Gastroesophageal sphincter (tissue), 3 donors: ENCODE data around the gene NLRX1.

Experiments
- POLR2A ChIP-seq, 2 donors: fragments of 450-650 bp; IDR thresholded peaks; one replicate each; pipeline ENCODE4 v1.6.1; 2017; ENCODE audit warnings: antibody characterized with exemption in 2 of 2, mild to moderate bottlenecking in 2 of 2, moderate library complexity in 1 of 2
- TF ChIP-seq, protein P1 (sequence below), 4 experiments: fragments of 200-600 bp in 2 of 4; fragments of 450-650 bp in 2 of 4; sonication (generic) in 1 of 4; IDR thresholded peaks; one replicate each; pipeline ENCODE4 v1.5.1; 2017 to 2019; ENCODE audit warnings: antibody characterized with exemption in 4 of 4, mild to moderate bottlenecking in 2 of 4, moderate library complexity in 2 of 4

DNA sequence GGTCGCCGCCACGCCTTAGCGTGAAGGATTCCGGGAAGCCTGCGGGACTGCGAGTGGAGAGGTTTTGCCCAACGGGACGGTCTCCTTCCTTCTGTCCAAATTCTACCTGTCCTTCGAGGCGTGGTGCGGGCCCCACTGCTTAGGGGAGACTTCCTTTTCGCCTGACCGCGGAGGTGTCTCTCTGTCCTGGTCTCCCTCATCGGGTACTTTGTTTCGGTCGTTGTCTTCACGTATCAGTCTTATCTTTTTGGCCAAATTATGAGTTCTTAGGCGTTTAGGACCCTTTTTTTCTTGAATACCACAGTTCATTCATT lies 46.8 kb upstream of the NLRX1 start:
- TF ChIP-seq, protein P1, sequence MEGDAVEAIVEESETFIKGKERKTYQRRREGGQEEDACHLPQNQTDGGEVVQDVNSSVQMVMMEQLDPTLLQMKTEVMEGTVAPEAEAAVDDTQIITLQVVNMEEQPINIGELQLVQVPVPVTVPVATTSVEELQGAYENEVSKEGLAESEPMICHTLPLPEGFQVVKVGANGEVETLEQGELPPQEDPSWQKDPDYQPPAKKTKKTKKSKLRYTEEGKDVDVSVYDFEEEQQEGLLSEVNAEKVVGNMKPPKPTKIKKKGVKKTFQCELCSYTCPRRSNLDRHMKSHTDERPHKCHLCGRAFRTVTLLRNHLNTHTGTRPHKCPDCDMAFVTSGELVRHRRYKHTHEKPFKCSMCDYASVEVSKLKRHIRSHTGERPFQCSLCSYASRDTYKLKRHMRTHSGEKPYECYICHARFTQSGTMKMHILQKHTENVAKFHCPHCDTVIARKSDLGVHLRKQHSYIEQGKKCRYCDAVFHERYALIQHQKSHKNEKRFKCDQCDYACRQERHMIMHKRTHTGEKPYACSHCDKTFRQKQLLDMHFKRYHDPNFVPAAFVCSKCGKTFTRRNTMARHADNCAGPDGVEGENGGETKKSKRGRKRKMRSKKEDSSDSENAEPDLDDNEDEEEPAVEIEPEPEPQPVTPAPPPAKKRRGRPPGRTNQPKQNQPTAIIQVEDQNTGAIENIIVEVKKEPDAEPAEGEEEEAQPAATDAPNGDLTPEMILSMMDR (IDR thresholded peaks at IDR 0.05) = no peak
- no peak for TF ChIP-seq POLR2A (IDR thresholded peaks at IDR 0.05)
